Transverse colon (tissue), 4 donors: Measurements from ENCODE around the gene GNA14. TPM values are rescaled to one million over a fixed set of nuclear protein-coding genes. Genes with fewer than 3 reads are reported as not detected.
"Not testable (repeated sequence)": the region's sequence is repeated elsewhere in the genome, so short reads cannot be mapped to it uniquely, and the experiment has no call there.

Experiments
- DNase-seq: peaks from one replicate; pipeline ENCODE4 v3.0.0-alpha.2; 2019
- H3K27ac ChIP-seq, 4 donors: fragments of 200-600 bp; sonication (generic); 2 replicates each; pipeline ENCODE4 v1.5.1; 2016 to 2018; ENCODE audit warnings: inconsistent platforms in 4 of 4
- H3K27me3 ChIP-seq: fragments of 200-600 bp; sonication (generic); 2 replicates; pipeline ENCODE4 v1.5.1; 2017; ENCODE audit warnings: inconsistent platforms
- H3K36me3 ChIP-seq, 4 donors: fragments of 200-600 bp; sonication (generic); 2 replicates each; pipeline ENCODE4 v1.5.1; 2017 to 2019; ENCODE audit warnings: inconsistent platforms in 4 of 4
- H3K4me1 ChIP-seq, 4 donors: fragments of 200-600 bp; sonication (generic); 2 replicates each; pipeline ENCODE4 v1.5.1; 2017 to 2020; ENCODE audit warnings: inconsistent platforms in 4 of 4
- H3K4me3 ChIP-seq, 4 donors: fragments of 200-600 bp; sonication (generic); 1 replicate in 1 of 4; 2 replicates in 3 of 4; pipeline versions ENCODE4 v1.5.1 to v1.6.1; 2017 to 2019; ENCODE audit warnings: inconsistent platforms in 4 of 4
- H3K9me3 ChIP-seq, 2 donors: fragments of 200-600 bp; sonication (generic); 2 replicates each; pipeline ENCODE4 v1.5.1; 2017 to 2019; ENCODE audit warnings: inconsistent platforms in 2 of 2
- EP300 ChIP-seq: sonication (generic); formaldehyde crosslinking; IDR thresholded peaks from one replicate; pipeline ENCODE4 v1.6.1; 2017; ENCODE audit warnings: antibody characterized with exemption, low read depth
- POLR2A ChIP-seq: fragments of 450-650 bp; IDR thresholded peaks from one replicate; pipeline ENCODE4 v1.6.1; 2016; ENCODE audit warnings: antibody characterized with exemption, mild to moderate bottlenecking, moderate library complexity
- POLR2AphosphoS5 ChIP-seq, 3 donors: sonication (generic); formaldehyde crosslinking; IDR thresholded peaks; one replicate each; pipeline ENCODE4 v1.6.1; 2016; ENCODE audit warnings: antibody characterized with exemption in 3 of 3
- WGBS, 2 donors: methylation state at CpG; one replicate each; pipeline ENCODE4 v1.1.5; 2018; ENCODE audit warnings: low coverage in 1 of 2; 5-methylcytosine and 5-hydroxymethylcytosine counted together
- in situ Hi-C, 4 donors: fragments of 200-750 bp; cut with MboI; loops; one replicate each; pipeline versions ENCODE4 v1.15.0 to v1.15.1; 2017; ENCODE audit warnings: low sequenced_read_pairs in 3 of 4, low pct_ligation_motif_present in 1 of 4, low pct_unique_long_range_greater_than_20kb in 1 of 4
- intact Hi-C: fragments of 100-400 bp; cut with DNase I; formaldehyde crosslinking; loops from one replicate; pipeline ENCODE4 v1.15.1; 2023; ENCODE audit warnings: low total_unique reads
- total RNA-seq, 4 donors: library from RNA; depleted of rRNA; stranded (reverse); fragments of >200 nt; gene quantifications; one replicate each; pipeline ENCODE4 v1.1.0, GENCODE V29; 2016
- TF ChIP-seq, protein P1 (sequence below), 5 experiments: fragments of 200-600 bp in 3 of 5; fragments of 450-650 bp in 2 of 5; sonication (generic) in 3 of 5; IDR thresholded peaks; 1 replicate in 2 of 5; 2 replicates in 3 of 5; pipeline ENCODE4 v1.5.1; 2016 to 2017; ENCODE audit warnings: antibody characterized with exemption in 5 of 5, inconsistent platforms in 3 of 5, mild to moderate bottlenecking in 2 of 5, moderate library complexity in 1 of 5

GNA14 gene
- 10 to 100 TPM in 3 of 4 donors, 1 to 10 TPM in 1; 9.4 to 64.9 (median 16.9) TPM for total RNA-seq

DNA sequence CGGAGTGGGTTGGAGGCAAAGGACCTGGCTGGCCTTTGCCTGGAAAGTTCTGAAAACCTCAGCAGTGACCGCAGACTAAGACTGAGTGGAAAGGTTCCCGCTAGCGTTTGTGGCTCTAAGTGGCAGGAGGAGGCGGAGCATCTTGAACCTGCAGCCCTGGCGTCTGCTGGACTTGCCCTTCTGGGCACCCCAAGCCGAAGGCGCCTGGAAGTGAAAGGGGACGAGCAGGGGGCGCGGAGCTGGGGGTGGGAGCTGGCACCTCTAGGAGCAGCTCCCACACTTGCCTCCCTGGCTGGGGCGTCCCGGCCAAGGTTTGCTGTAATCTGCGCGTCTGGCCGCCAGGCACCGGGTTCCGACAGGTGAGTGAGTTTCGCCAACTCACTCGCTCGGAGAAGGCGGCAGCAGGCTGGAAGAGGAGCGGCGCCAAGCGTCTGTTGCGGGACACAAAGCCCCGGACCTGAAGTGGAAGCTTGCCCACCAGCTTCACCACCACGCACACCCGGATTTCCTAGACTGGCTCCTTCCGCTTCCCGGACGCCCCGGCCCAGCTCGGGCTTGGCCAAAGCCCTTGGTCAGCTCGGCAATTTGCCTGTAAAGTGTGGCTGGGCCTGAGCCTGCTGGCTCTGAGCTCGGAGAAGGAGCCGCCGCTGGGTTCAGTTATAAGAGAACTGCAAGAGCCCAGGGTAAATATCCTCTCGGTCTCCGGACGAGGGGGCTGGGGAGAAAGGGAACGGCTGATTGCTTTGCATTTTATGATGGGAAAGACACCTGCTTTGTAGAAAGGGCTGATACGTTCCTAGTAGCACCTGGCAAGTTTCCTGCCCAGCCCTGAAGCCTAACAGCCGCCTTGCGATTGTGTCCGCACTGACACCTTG, at the start of gene GNA14:
Gene GNA14 (minus strand): TSS at position 89 of the 875 bp plus-strand sequence. CDS start 529 bp downstream, outside the sequence.
- Histone ChIP-seq H3K4me3 (peak within 1 kb of the TSS; percentile 15 to 64 (median 55)), H3K4me1 (peaks cover 0 to 26% (median 11%) of the 10 kb centered on the region in 4 donors), H3K36me3 (no peaks in the 10 kb centered on the region), H3K27me3 (peaks cover 9% of the 10 kb centered on the region), H3K9me3 (no peaks in the 10 kb centered on the region), H3K27ac (peak within 1 kb of the TSS; percentile 75 to 84 (median 80))
- no peak for TF ChIP-seq EP300
- peak in 1 of 3 donors; percentile 22 for TF ChIP-seq POLR2AphosphoS5 (IDR thresholded peaks at IDR 0.05)
- TF ChIP-seq POLR2A: peak; percentile 63
- in situ Hi-C loops: loop anchor here in 1 of 4 donors (25.0 kb wide), 1 partner anchor 186 kb away; no protein-coding TSS in a partner anchor
- intact Hi-C loops: no loop called here
- peak; percentile 71 for DNase-seq
- WGBS, 2 donors: 0 to 7% methylated on average over 8 to 25 of the region's 46 CpGs

DNA sequence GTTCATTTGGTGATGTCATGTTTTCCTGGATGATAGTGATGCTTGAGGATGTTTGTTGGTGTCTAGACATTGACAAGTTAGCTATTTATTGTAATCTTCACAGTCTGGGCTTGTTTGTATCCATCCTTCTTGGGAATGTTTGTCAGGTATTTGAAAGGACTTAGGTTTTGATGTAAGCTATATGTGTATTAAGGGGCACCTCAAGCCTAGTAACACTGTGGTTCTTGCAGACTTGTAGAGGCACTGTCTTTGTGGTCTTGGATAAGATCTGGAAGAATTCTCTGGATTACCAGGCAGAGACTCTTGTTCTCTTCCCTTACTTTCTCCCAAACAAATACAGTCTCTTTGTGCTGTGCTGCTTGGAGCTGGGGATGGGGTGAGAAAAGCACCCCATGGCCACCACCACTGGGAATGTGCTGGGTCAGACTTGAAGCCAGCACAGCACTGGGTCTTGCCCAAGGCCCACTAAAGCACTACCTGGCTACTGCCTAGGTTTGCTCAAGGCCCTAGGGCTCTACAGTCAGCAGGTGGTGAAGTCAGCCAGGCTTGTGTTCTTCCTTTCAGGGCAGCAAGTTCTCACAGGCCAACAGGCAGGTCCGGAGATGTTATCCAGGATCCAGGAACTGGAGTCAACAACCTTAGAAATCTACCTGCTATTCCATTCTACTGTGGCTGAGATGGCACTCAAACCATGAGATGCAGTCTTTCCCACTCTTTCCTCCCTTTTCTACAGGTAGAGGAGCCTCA, 49.3 kb upstream of the GNA14 start:
- TF ChIP-seq, protein P1, sequence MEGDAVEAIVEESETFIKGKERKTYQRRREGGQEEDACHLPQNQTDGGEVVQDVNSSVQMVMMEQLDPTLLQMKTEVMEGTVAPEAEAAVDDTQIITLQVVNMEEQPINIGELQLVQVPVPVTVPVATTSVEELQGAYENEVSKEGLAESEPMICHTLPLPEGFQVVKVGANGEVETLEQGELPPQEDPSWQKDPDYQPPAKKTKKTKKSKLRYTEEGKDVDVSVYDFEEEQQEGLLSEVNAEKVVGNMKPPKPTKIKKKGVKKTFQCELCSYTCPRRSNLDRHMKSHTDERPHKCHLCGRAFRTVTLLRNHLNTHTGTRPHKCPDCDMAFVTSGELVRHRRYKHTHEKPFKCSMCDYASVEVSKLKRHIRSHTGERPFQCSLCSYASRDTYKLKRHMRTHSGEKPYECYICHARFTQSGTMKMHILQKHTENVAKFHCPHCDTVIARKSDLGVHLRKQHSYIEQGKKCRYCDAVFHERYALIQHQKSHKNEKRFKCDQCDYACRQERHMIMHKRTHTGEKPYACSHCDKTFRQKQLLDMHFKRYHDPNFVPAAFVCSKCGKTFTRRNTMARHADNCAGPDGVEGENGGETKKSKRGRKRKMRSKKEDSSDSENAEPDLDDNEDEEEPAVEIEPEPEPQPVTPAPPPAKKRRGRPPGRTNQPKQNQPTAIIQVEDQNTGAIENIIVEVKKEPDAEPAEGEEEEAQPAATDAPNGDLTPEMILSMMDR (IDR thresholded peaks at IDR 0.05): no peak
- TF ChIP-seq EP300 (no peak), POLR2AphosphoS5 (IDR thresholded peaks at IDR 0.05) (no peak)
- Histone ChIP-seq H3K4me3 (no peak overlapping the region), H3K4me1 (no peaks in the 10 kb centered on the region), H3K9me3 (no peaks in the 10 kb centered on the region), H3K27ac (no peak overlapping the region), H3K36me3 (no peaks in the 10 kb centered on the region), H3K27me3 (no peaks in the 10 kb centered on the region)
- WGBS, 2 donors: 100% methylated on average over 1 of the region's 1 CpG; no CpG with 5 or more reads in 1 of the 2 donors
- no peak for DNase-seq
- in situ Hi-C loops (no loop called here), intact Hi-C loops (no loop called here)

DNA sequence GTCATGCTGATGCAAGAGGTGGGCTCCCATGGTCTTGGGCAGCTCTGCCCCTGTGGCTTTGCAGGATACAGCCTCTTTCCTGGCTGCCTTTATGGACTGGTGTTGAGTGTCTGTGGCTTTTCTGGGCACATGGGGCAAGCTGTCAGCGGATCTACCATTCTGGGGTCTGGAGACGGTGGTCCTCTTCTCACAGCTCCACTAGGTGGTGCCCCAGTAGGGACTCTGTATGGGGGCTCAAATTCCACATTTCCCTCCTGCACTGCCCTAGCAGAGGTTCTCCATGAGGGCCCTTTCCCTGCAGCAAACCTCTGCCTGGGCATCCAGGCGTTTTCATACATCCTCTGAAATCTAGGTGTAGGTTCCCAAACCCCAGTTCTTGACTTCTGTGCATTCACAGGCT, 42.6 kb upstream of the GNA14 start:
- DNase-seq, H3K4me3 ChIP-seq, H3K27me3 ChIP-seq, H3K9me3 ChIP-seq, H3K36me3 ChIP-seq, intact Hi-C loops, H3K27ac ChIP-seq, H3K4me1 ChIP-seq, in situ Hi-C loops: not testable (repeated sequence)
- 88 to 100% methylated on average over 2 to 3 of the region's 3 CpGs for WGBS, 2 donors

DNA sequence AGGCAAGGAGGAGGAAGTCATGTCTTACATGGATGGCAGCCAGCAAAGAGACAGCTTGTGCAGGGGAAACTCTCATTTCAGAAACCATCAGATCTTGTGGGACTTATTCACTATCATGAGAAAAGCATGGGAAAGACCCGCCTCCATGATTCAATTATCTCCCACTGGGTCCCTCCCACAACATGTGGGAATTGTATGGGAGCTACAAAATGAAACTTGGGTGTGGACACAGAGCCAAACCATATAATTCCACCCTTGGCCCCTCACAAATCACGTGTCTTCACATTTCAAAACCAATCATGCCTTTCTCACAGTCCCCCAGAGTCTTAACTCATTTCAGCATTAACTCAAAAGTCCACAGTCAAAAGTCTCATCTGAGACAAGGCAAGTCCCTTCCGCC, 42.0 kb upstream of the GNA14 start:
- H3K36me3 ChIP-seq, intact Hi-C loops, DNase-seq, H3K27me3 ChIP-seq, H3K4me1 ChIP-seq, H3K9me3 ChIP-seq, H3K4me3 ChIP-seq, H3K27ac ChIP-seq, in situ Hi-C loops: not testable (repeated sequence)
- 69 to 83% methylated on average over 1 to 3 of the region's 3 CpGs for WGBS, 2 donors

DNA sequence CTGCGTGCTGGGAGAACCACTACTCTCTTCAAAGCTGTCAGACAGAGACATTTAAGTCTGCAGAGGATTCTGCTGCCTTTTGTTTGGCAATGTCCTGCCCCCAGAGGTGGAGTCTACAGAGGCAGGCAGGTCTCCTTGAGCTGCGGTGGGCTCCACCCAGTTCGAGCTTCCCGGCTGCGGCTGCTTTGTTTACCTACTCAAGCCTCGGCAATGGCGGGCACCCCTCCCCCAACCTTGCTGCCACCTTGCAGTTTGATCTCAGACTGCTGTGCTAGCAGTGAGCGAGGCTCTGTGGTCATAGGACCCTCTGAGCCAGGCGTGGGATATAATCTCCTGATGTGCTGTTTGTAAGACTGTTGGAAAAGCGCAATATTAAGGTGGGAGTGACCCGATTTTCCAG, 39.6 kb upstream of the GNA14 start:
- H3K27ac ChIP-seq, in situ Hi-C loops, H3K27me3 ChIP-seq, H3K9me3 ChIP-seq, DNase-seq, intact Hi-C loops, H3K4me1 ChIP-seq, H3K36me3 ChIP-seq, H3K4me3 ChIP-seq: not testable (repeated sequence)
- WGBS, 2 donors: 93 to 100% methylated on average over 1 to 11 of the region's 11 CpGs

DNA sequence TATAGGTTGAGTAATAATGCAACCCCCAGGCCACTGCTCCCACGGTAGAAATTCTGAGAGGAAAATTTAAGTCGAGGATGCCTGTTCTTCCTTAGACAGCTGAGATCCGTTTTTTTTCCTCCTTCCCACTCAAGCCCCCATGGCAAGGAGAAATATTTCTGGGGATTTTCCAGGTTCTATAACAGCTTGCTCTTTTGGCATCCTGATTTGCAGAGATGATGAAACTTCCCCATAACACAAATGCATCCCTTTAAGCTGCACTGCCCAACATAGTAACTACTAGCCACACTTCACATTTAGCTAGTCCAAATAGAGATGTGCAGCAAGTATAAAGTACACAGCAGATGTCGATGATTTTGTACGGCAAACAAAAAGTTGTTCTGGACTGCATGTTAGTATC, 32.5 kb upstream of the GNA14 start:
- WGBS, 2 donors: 74 to 100% methylated on average over 1 to 5 of the region's 5 CpGs
- H3K4me3 ChIP-seq: no peak overlapping the region
- DNase-seq: no peak
- H3K27me3 ChIP-seq: no peaks in the 10 kb centered on the region
- intact Hi-C loops: no loop called here
- in situ Hi-C loops: no loop called here
- TF ChIP-seq, protein P1 (IDR thresholded peaks at IDR 0.05): no peak
- TF ChIP-seq POLR2A (no peak), EP300 (no peak), POLR2AphosphoS5 (IDR thresholded peaks at IDR 0.05) (no peak)
- H3K36me3 ChIP-seq: no peaks in the 10 kb centered on the region
- H3K9me3 ChIP-seq: no peaks in the 10 kb centered on the region
- peaks cover 0 to 6% (median 2%) of the 10 kb centered on the region in 4 donors for H3K4me1 ChIP-seq
- H3K27ac ChIP-seq: no peak overlapping the region
